Naive thymus-derived CD4-positive, alpha-beta T cell (primary cell): ENCODE measurements around the gene AEBP1. TPM values are rescaled to one million over a fixed set of nuclear protein-coding genes. Genes with fewer than 3 reads are reported as not detected.
A peak's percentile ranks its signal among the peaks of the same experiment; 100 is the strongest.

Experiments used
- ATAC-seq: fragments of 150-1000 bp; cut with Tn5 transposase; 2 replicates; pipeline ENCODE4 v1.10.0; 2021; ENCODE audit warnings: mild to moderate bottlenecking, moderate library complexity
- CTCF ChIA-PET: fragments of 350-600 bp; sonication (Branson Sonifier 250); formaldehyde crosslinking; loops from one replicate; lab custom pipeline; 2021; ENCODE audit warnings: antibody characterized with exemption; lab: Charles Lee
- POLR2A ChIA-PET: fragments of 350-600 bp; sonication (Branson Sonifier 250); formaldehyde crosslinking; loops from one replicate; lab custom pipeline; 2021; ENCODE audit warnings: antibody characterized with exemption, inconsistent platforms; lab: Charles Lee
- DNase-seq, 9 donors: peaks; one replicate each; pipeline versions ENCODE4 v3.0.0 to v3.0.0-alpha.2; 2020 to 2022; ENCODE audit warnings: mixed read lengths in 1 of 9
- H3K27ac ChIP-seq: one replicate; pipeline ENCODE4 v1.7.0; 2013; ENCODE audit warnings: mild to moderate bottlenecking, low read depth, low read length, moderate library complexity
- H3K27me3 ChIP-seq, 2 donors: one replicate each; pipeline ENCODE4 v1.7.0; 2013; ENCODE audit warnings: low read length in 2 of 2, mild to moderate bottlenecking in 2 of 2, moderate library complexity in 2 of 2; ENCODE audit not compliant: control insufficient read depth in 2 of 2, insufficient read depth in 2 of 2
- H3K36me3 ChIP-seq, 3 experiments: 1 replicate in 2 of 3; 2 replicates in 1 of 3; pipeline ENCODE4 v1.7.0; 2013; ENCODE audit warnings: low read length in 3 of 3, mild to moderate bottlenecking in 3 of 3, moderate library complexity in 1 of 3; ENCODE audit not compliant: insufficient read depth in 3 of 3, control insufficient read depth in 2 of 3
- H3K4me1 ChIP-seq, 2 donors: one replicate each; pipeline ENCODE4 v1.7.0; 2013; ENCODE audit warnings: low read length in 2 of 2, mild to moderate bottlenecking in 2 of 2, moderate library complexity in 1 of 2; ENCODE audit not compliant: control insufficient read depth in 2 of 2, insufficient read depth in 2 of 2
- H3K4me3 ChIP-seq: 2 replicates; pipeline ENCODE4 v1.7.0; 2013; ENCODE audit warnings: mild to moderate bottlenecking, low read length
- H3K9me3 ChIP-seq, 3 experiments: 1 replicate in 2 of 3; 2 replicates in 1 of 3; pipeline ENCODE4 v1.7.0; 2013; ENCODE audit warnings: low read length in 3 of 3; ENCODE audit not compliant: control insufficient read depth in 2 of 3
- H3K27ac Mint-ChIP-seq, 9 donors: one replicate each; pipeline ENCODE4 v1.8.0; 2020 to 2022; ENCODE audit warnings: mixed read lengths in 9 of 9, mild to moderate bottlenecking in 8 of 9, moderate library complexity in 5 of 9, inconsistent platforms in 2 of 9
- H3K27me3 Mint-ChIP-seq, 5 donors: one replicate each; pipeline ENCODE4 v1.8.0; 2021 to 2022; ENCODE audit warnings: mixed read lengths in 5 of 5, mild to moderate bottlenecking in 1 of 5
- H3K36me3 Mint-ChIP-seq, 5 donors: one replicate each; pipeline ENCODE4 v1.8.0; 2020 to 2022; ENCODE audit warnings: mixed read lengths in 5 of 5, mild to moderate bottlenecking in 3 of 5, inconsistent platforms in 1 of 5
- H3K4me1 Mint-ChIP-seq, 7 donors: one replicate each; pipeline ENCODE4 v1.8.0; 2020 to 2022; ENCODE audit warnings: mixed read lengths in 7 of 7, mild to moderate bottlenecking in 3 of 7, inconsistent platforms in 1 of 7
- H3K4me3 Mint-ChIP-seq, 10 donors: one replicate each; pipeline ENCODE4 v1.8.0; 2020 to 2022; ENCODE audit warnings: mild to moderate bottlenecking in 10 of 10, mixed read lengths in 10 of 10, moderate library complexity in 6 of 10, inconsistent platforms in 2 of 10
- H3K9me3 Mint-ChIP-seq, 11 donors: one replicate each; pipeline ENCODE4 v1.8.0; 2020 to 2022; ENCODE audit warnings: mixed read lengths in 11 of 11, mild to moderate bottlenecking in 4 of 11, inconsistent platforms in 1 of 11, moderate library complexity in 1 of 11
- intact Hi-C, 2 donors: fragments of 100-400 bp; cut with micrococcal nuclease; formaldehyde crosslinking; loops; one replicate each; pipeline ENCODE4 v1.15.1; 2023
- polyA plus RNA-seq, 2 donors: library from polyadenylated mRNA; unstranded; fragments of 300-500 nt; fragmentation: Illumina TruSeq; gene quantifications; one replicate each; pipeline ENCODE4 v1.2.3, GENCODE V29; 2021
- total RNA-seq, 6 experiments: library from RNA in 5 of 6; stranded (reverse) in 5 of 6; gene quantifications; 1 replicate in 5 of 6; 2 replicates in 1 of 6; pipeline ENCODE4 v1.2.3 and lab custom pipeline; 2021 to 2026

Gene AEBP1
- total and polyA plus RNA-seq, 7 experiments from 2014 or later: 3.0 to 33.1 (median 13.5) TPM

DNA sequence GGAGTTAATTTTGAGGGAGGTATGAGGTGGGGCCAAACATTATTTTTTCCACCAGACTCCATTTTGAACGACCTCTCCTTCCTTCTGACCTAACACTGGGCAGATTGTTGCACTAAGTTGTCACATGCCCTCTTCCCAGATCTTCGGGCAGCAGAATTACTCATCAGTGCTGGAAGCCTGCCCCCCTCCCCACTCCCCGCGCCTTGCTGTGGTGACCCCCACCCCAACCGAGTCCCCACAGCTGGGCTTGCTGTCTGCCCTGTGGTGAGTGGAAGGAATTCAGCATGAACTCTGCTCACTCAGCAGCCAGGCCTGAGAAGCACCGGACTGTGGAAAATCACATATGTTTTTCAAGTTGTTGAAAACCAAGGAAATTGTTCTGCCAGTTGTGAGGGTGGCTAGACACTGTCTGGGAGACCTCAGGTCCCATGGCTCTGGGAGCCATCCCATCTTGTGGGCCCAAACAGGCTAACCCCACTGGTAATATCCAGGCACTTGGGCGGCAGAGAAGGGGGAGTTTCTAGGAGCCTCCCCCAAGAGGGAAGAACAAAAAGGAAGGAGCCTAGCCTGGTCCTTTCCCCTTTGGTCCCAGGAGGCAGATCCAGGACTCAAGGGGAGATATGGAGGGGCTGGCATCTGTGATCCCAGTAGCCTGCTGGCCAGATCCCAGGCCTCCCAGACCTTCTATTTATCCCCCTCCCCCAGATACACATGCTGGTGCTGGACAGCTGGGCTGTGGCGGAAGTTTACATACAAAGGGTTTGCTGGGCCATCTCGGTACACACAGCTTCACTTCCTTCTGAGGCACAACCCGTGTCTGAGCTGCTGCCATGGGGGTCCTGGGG lies 3.5 kb upstream of the AEBP1 start:
- Histone ChIP-seq H3K4me1 (no peaks in the 10 kb centered on the region), H3K27me3 (no peaks in the 10 kb centered on the region), H3K4me3 (no peak overlapping the region), H3K36me3 (no peaks in the 10 kb centered on the region), H3K27ac (no peak overlapping the region), H3K9me3 (no peaks in the 10 kb centered on the region)
- intact Hi-C loops: no loop called here
- ChIA-PET POLR2A (no interaction called here), CTCF (no interaction called here)
- ATAC-seq (no peak), DNase-seq (no peak)
- Mint-ChIP-seq H3K9me3 (peaks cover 0 to under 1% (median 0%) of the 10 kb centered on the region in 11 donors), H3K27ac (peak overlapping the region in 1 of 9 donors; percentile 67), H3K36me3 (no peaks in the 10 kb centered on the region), H3K4me3 (peak overlapping the region in 1 of 10 donors; percentile 29), H3K4me1 (peaks cover 4 to 22% (median 13%) of the 10 kb centered on the region in 7 donors), H3K27me3 (peaks cover 0 to 21% (median 0%) of the 10 kb centered on the region in 5 donors)

DNA sequence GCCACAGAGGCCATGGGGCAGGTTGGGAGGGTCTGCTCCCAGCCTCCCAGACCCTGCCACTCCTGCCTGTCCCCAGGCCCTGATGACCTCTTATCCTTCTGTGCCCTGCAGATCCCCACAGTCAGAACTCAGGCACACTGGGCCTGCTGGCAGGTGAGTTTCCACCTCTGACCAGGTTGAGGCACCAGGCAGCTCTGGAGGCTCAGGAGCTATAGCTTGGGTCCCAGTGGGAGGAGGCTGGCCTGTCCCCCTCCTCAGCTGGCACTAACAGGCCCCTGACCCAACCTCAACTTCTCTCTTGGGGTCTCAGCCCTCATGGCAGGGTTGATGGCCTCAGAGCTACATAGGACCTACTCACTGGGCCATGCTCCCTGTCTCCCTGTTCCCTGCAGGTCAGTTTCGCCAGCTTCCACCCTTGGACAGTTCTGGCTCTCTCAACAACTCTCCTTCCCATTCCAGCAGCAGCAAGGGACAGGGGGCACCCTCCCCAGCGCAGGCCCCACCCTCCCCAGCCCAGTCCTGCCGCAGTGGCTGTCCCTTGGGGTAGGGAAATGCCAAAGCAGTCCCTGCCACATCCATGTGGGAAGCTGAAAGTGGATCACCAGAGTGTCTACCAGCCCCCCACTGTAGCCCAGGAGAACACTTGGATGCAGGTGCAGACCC lies 2.7 kb upstream of the AEBP1 start:
- peaks cover 0 to 2% (median 0%) of the 10 kb centered on the region in 11 donors for H3K9me3 Mint-ChIP-seq
- ATAC-seq: no peak
- H3K36me3 Mint-ChIP-seq: no peaks in the 10 kb centered on the region
- Histone ChIP-seq H3K36me3 (no peaks in the 10 kb centered on the region), H3K4me1 (no peaks in the 10 kb centered on the region), H3K4me3 (no peak overlapping the region), H3K27me3 (no peaks in the 10 kb centered on the region), H3K27ac (no peak overlapping the region), H3K9me3 (no peaks in the 10 kb centered on the region)
- no peak overlapping the region for H3K4me3 Mint-ChIP-seq
- DNase-seq: no peak
- peaks cover 11 to 28% (median 20%) of the 10 kb centered on the region in 7 donors for H3K4me1 Mint-ChIP-seq
- H3K27me3 Mint-ChIP-seq: peaks cover 0 to 24% (median 0%) of the 10 kb centered on the region in 5 donors
- peak overlapping the region in 1 of 9 donors; percentile 76 for H3K27ac Mint-ChIP-seq
- CTCF ChIA-PET: no interaction called here
- POLR2A ChIA-PET: interaction anchor here (0.8 to 1.4 kb wide), 2 partner anchors 20 to 389 kb away, joined by 3 to 4 read pairs; partner anchors contain the start of gene NUDCD3
- intact Hi-C loops: no loop called here

DNA sequence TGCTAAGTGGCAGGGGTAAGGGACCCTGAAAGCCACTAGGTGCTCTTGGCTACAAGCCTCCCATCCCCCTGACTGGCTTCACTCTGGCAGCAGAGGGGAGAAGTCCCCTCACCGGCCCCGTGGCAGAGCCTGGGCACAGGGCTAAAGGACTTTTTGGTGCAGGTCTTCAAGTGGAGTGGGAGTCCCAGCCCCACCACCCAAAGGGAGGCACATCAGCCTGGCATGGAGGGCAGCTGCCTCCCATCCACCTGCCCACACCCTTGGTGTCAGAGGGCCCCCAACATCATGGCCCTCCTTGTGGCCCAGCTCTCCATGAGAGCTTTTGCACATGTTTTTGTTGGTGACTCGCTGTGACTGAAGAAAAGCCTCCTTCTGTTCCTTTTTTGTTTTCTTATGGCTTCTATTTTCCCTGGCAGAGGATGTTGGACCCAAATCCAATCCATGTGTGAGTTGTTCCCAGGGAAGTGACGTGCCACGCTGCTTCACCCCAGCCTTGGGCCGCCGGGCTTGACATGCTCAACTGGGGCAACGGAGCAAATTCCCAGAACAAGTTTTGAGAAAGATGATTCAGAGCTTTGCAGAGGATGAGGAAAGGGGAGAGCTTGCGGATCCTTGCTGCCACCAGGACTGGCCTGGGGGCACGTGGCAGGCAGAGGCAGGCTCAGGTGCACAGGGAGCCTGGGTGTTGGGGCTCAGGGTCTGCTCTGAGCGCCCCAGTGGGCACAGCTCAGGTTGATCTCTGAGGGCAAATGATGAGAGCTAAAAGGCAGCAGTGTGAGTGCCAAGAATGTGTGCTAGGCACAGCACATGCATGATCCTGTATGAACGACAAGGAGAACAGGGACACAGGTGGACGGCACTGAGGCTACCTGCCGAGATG lies 1.9 kb upstream of the AEBP1 start:
- ChIA-PET CTCF (no interaction called here), POLR2A (interaction anchor here (0.8 to 1.4 kb wide), 2 partner anchors 21 to 388 kb away, joined by 3 to 4 read pairs; partner anchors contain the start of gene NUDCD3)
- Mint-ChIP-seq H3K4me1 (peaks cover 10 to 28% (median 17%) of the 10 kb centered on the region in 7 donors), H3K36me3 (no peaks in the 10 kb centered on the region), H3K27ac (peak overlapping the region in 7 of 9 donors; percentile 19 to 76 (median 54)), H3K4me3 (peak overlapping the region in 9 of 10 donors; percentile 1 to 77 (median 40)), H3K9me3 (peaks cover 0 to 2% (median 0%) of the 10 kb centered on the region in 11 donors), H3K27me3 (peaks cover 0 to 24% (median 0%) of the 10 kb centered on the region in 5 donors)
- H3K27ac ChIP-seq: no peak overlapping the region
- H3K4me1 ChIP-seq: no peaks in the 10 kb centered on the region
- no peaks in the 10 kb centered on the region for H3K27me3 ChIP-seq
- no peaks in the 10 kb centered on the region for H3K36me3 ChIP-seq
- no peak for ATAC-seq
- no peaks in the 10 kb centered on the region for H3K9me3 ChIP-seq
- DNase-seq: no peak
- intact Hi-C loops: no loop called here
- H3K4me3 ChIP-seq: no peak overlapping the region

DNA sequence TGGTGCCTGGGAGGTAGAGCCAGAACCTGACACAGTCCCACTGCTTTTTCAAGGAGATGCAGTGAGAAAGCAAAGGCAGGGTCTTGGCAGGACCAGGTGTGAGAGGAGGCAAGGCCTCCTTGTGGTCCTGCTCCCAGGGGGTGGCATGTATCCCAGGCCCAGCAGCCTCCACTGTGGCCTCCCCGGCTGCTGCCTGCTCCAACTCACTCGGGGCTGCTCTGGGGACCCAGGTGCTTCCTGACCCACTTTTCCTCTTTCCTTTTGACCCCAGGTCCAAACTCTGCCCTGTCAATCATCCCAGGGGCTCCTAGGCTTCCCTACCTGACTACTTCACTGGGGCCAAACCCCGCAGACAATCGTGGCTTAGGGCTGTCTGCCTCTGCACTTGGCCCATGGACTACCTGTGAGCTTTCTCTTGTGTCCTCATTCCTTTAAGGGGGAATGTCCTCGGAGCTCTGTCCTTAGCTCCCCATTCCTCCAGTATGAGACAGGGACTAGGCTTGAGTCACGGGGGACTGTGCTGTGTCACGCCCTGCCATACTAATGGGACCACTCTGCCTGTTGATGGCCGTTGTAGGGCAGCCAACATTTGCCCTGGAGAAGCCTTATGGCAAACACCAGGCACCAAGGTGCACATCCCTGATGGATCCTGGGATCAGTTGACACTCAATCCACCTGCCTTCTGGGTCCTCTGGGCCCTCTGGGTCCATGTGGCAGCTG lies 1.1 kb upstream of the AEBP1 start:
- no peaks in the 10 kb centered on the region for H3K27me3 ChIP-seq
- H3K4me1 ChIP-seq: no peaks in the 10 kb centered on the region
- no peak for DNase-seq
- Mint-ChIP-seq H3K27me3 (peaks cover 0 to 24% (median 0%) of the 10 kb centered on the region in 5 donors), H3K36me3 (no peaks in the 10 kb centered on the region), H3K27ac (peak overlapping the region in 8 of 9 donors; percentile 41 to 86 (median 64)), H3K4me3 (peak overlapping the region; percentile 49 to 88 (median 76)), H3K4me1 (peaks cover 9 to 28% (median 16%) of the 10 kb centered on the region in 7 donors), H3K9me3 (peaks cover 0 to 2% (median 0%) of the 10 kb centered on the region in 11 donors)
- no peaks in the 10 kb centered on the region for H3K9me3 ChIP-seq
- ChIA-PET POLR2A (no interaction called here), CTCF (no interaction called here)
- peaks cover 0 to under 1% (median 0%) of the 10 kb centered on the region in 3 experiments for H3K36me3 ChIP-seq
- intact Hi-C loops: no loop called here
- H3K27ac ChIP-seq: no peak overlapping the region
- H3K4me3 ChIP-seq: no peak overlapping the region
- no peak for ATAC-seq

DNA sequence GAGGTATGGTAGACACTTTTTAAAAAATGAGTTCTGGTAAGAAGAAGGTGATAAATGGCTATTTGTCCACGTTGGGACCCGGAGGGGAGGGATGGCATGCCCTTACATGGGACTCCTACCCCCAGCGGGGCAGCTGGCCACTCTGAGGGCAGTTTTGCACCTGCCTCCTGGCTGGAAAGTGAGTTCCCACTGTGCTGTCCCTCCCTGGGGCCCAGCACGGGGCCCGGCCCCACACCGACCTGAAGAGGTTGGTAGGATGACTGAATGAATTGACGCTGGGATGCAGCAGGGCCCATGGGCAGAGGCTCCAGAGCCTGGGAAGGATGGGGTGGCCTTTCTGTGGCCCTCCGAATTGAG lies 601 bp upstream of the AEBP1 start:
- no peaks in the 10 kb centered on the region for H3K9me3 ChIP-seq
- no peaks in the 10 kb centered on the region for H3K4me1 ChIP-seq
- no peak overlapping the region for H3K4me3 ChIP-seq
- intact Hi-C loops: no loop called here
- H3K36me3 ChIP-seq: peaks cover 0 to 6% (median 0%) of the 10 kb centered on the region in 3 experiments
- Mint-ChIP-seq H3K36me3 (no peaks in the 10 kb centered on the region), H3K27me3 (peaks cover 0 to 24% (median 0%) of the 10 kb centered on the region in 5 donors), H3K9me3 (peaks cover 0 to 2% (median 0%) of the 10 kb centered on the region in 11 donors), H3K27ac (peak overlapping the region in 8 of 9 donors; percentile 41 to 86 (median 64)), H3K4me1 (peaks cover 7 to 28% (median 16%) of the 10 kb centered on the region in 7 donors), H3K4me3 (peak overlapping the region; percentile 49 to 88 (median 76))
- DNase-seq: no peak
- peak overlapping the region; percentile 45 for H3K27ac ChIP-seq
- ChIA-PET POLR2A (no interaction called here), CTCF (no interaction called here)
- H3K27me3 ChIP-seq: no peaks in the 10 kb centered on the region
- no peak for ATAC-seq
